DND-41 (cell line): ENCODE measurements around the gene DAGLA.

ENCODE experiments used
- ATAC-seq: fragments of 200-7000 bp; cut with Tn5 transposase; 3 replicates; pipeline ENCODE4 v1.9.1; 2021; ENCODE audit warnings: low read depth; ENCODE audit not compliant: insufficient read depth
- DNase-seq: peaks from one replicate; pipeline ENCODE4 v3.0.0-alpha.2; 2020
- H2AFZ ChIP-seq: 2 replicates; pipeline ENCODE4 v1.6.0; 2012; ENCODE audit warnings: low read depth, low read length
- H3K27ac ChIP-seq: 2 replicates; pipeline ENCODE4 v1.5.1; 2012; ENCODE audit warnings: low read length, inconsistent platforms
- H3K27me3 ChIP-seq: fragments of 200-600 bp; sonication (generic); 2 replicates; pipeline ENCODE4 v1.6.0; 2012; ENCODE audit warnings: low read length, mild to moderate bottlenecking, inconsistent platforms; ENCODE audit not compliant: insufficient read depth, poor library complexity
- H3K36me3 ChIP-seq: 2 replicates; pipeline ENCODE4 v1.5.1; 2012; ENCODE audit warnings: low read length, inconsistent platforms; ENCODE audit not compliant: insufficient read depth
- H3K4me1 ChIP-seq: 2 replicates; pipeline ENCODE4 v1.5.1; 2012; ENCODE audit warnings: mild to moderate bottlenecking, low read length; ENCODE audit not compliant: insufficient read depth
- H3K4me2 ChIP-seq: 2 replicates; pipeline ENCODE4 v1.6.0; 2012; ENCODE audit warnings: mild to moderate bottlenecking, moderate library complexity, low read length, inconsistent platforms; ENCODE audit not compliant: insufficient read depth
- H3K4me3 ChIP-seq, 2 experiments: fragments of 200-600 bp in 1 of 2; shearing (Covaris generic) in 1 of 2; 2 replicates each; pipeline ENCODE4 v1.5.1; 2012 to 2016; ENCODE audit warnings: inconsistent platforms in 2 of 2, low read length in 2 of 2, mild to moderate bottlenecking in 2 of 2, low read depth in 1 of 2, moderate library complexity in 1 of 2
- H3K79me2 ChIP-seq: 2 replicates; pipeline ENCODE4 v1.6.0; 2012; ENCODE audit warnings: low read length, inconsistent platforms; ENCODE audit not compliant: insufficient read depth
- H3K9ac ChIP-seq: 2 replicates; pipeline ENCODE4 v1.6.0; 2012; ENCODE audit warnings: low read depth, mild to moderate bottlenecking, inconsistent platforms, low read length, moderate library complexity
- H3K9me3 ChIP-seq: 2 replicates; pipeline ENCODE4 v1.5.1; 2012; ENCODE audit warnings: low read length, moderate library complexity, mild to moderate bottlenecking, inconsistent platforms; ENCODE audit not compliant: insufficient read depth, severe bottlenecking
- H4K20me1 ChIP-seq: 2 replicates; pipeline ENCODE4 v1.6.0; 2012; ENCODE audit warnings: low read length; ENCODE audit not compliant: insufficient read depth
- CTCF ChIP-seq: IDR thresholded peaks from 2 replicates; pipeline ENCODE4 v1.5.1; 2012; ENCODE audit warnings: borderline replicate concordance, low read length, moderate library complexity, mild to moderate bottlenecking; ENCODE audit not compliant: poor library complexity, severe bottlenecking; ENCODE audit errors: extremely low read depth
- EZH2 ChIP-seq: IDR thresholded peaks from 3 replicates; pipeline ENCODE4 v1.6.1; 2012; ENCODE audit warnings: borderline replicate concordance, low read depth, mild to moderate bottlenecking, moderate library complexity, low read length, inconsistent platforms; ENCODE audit not compliant: severe bottlenecking

Gene DAGLA

GRCh38 chr11:61685617-61685967 is 5.4 kb downstream of the DAGLA start:
- H3K36me3 ChIP-seq = no peaks in the 10 kb centered on the region
- no peaks in the 10 kb centered on the region for H3K4me1 ChIP-seq
- no peak overlapping the region for H3K4me2 ChIP-seq
- DNase-seq (no peak), ATAC-seq (no peak)
- peaks cover 3% of the 10 kb centered on the region; the same call in 1 of the 2 replicates for H4K20me1 ChIP-seq
- H3K27ac ChIP-seq = no peak overlapping the region
- H2AFZ ChIP-seq = no peak overlapping the region
- H3K27me3 ChIP-seq = peaks cover 42% of the 10 kb centered on the region
- no peak overlapping the region for H3K4me3 ChIP-seq
- H3K9me3 ChIP-seq = no peaks in the 10 kb centered on the region
- no peak overlapping the region for H3K9ac ChIP-seq
- TF ChIP-seq CTCF (no peak), EZH2 (no peak)
- H3K79me2 ChIP-seq = no peaks in the 10 kb centered on the region

GRCh38 chr11:61686066-61686465 is 5.9 kb downstream of the DAGLA start:
- Histone ChIP-seq H3K79me2 (no peaks in the 10 kb centered on the region), H3K36me3 (no peaks in the 10 kb centered on the region), H3K4me3 (no peak overlapping the region), H2AFZ (no peak overlapping the region), H4K20me1 (peaks cover 3% of the 10 kb centered on the region; the same call in 1 of the 2 replicates), H3K9ac (no peak overlapping the region), H3K27ac (no peak overlapping the region), H3K4me1 (no peaks in the 10 kb centered on the region), H3K27me3 (peaks cover 40% of the 10 kb centered on the region), H3K4me2 (no peak overlapping the region), H3K9me3 (no peaks in the 10 kb centered on the region)
- TF ChIP-seq CTCF = no peak
- no peak for TF ChIP-seq EZH2
- ATAC-seq = no peak
- no peak for DNase-seq

- no peaks in the 10 kb centered on the region for H3K4me1 ChIP-seq
- no peaks in the 10 kb centered on the region for H3K79me2 ChIP-seq
- H3K4me2 ChIP-seq = no peak overlapping the region
- no peak for TF ChIP-seq CTCF
- TF ChIP-seq EZH2 = no peak
- ATAC-seq (no peak), DNase-seq (no peak)
- no peaks in the 10 kb centered on the region for H3K36me3 ChIP-seq
- peaks cover 3% of the 10 kb centered on the region; the same call in 1 of the 2 replicates for H4K20me1 ChIP-seq
- H3K4me3 ChIP-seq = no peak overlapping the region
- H3K27me3 ChIP-seq = peaks cover 40% of the 10 kb centered on the region
- H2AFZ ChIP-seq = no peak overlapping the region
- no peaks in the 10 kb centered on the region for H3K9me3 ChIP-seq
- no peak overlapping the region for H3K9ac ChIP-seq
- H3K27ac ChIP-seq = no peak overlapping the region
Measured at GRCh38 chr11:61686469-61686868, 6.3 kb downstream of the DAGLA start.

GRCh38 chr11:61687420-61687819 is 7.2 kb downstream of the DAGLA start:
- H3K4me1 ChIP-seq = no peaks in the 10 kb centered on the region
- TF ChIP-seq EZH2 = no peak
- TF ChIP-seq CTCF = no peak
- ATAC-seq (no peak), DNase-seq (no peak)
- no peak overlapping the region for H3K9ac ChIP-seq
- peaks cover 3% of the 10 kb centered on the region; the same call in 1 of the 2 replicates for H4K20me1 ChIP-seq
- H2AFZ ChIP-seq = no peak overlapping the region
- no peak overlapping the region for H3K4me2 ChIP-seq
- H3K36me3 ChIP-seq = no peaks in the 10 kb centered on the region
- no peaks in the 10 kb centered on the region for H3K9me3 ChIP-seq
- no peaks in the 10 kb centered on the region for H3K79me2 ChIP-seq
- H3K27me3 ChIP-seq = peaks cover 35% of the 10 kb centered on the region
- no peak overlapping the region for H3K4me3 ChIP-seq
- H3K27ac ChIP-seq = no peak overlapping the region
